Cardiac fibroblast (primary cell): Measurements from ENCODE around the gene ASZ1.

ENCODE experiments used
- DNase-seq, 2 donors: peaks; one replicate each; pipeline versions ENCODE4 v3.0.0 to v3.0.0-alpha.2; 2010; ENCODE audit warnings: low read depth in 2 of 2
- H3K4me3 ChIP-seq, 2 donors: replicated peaks in 1 of 2; 1 replicate in 1 of 2; 2 replicates in 1 of 2; pipeline ENCODE4 v1.5.1; 2011; ENCODE audit warnings: low read depth in 2 of 2, low read length in 2 of 2, mild to moderate bottlenecking in 2 of 2, moderate library complexity in 1 of 2
- TF ChIP-seq, protein P1 (sequence below): IDR thresholded peaks from one replicate; pipeline ENCODE4 v1.5.1; 2011; ENCODE audit warnings: low read depth, mild to moderate bottlenecking, low read length, inconsistent platforms

ASZ1 gene

DNA sequence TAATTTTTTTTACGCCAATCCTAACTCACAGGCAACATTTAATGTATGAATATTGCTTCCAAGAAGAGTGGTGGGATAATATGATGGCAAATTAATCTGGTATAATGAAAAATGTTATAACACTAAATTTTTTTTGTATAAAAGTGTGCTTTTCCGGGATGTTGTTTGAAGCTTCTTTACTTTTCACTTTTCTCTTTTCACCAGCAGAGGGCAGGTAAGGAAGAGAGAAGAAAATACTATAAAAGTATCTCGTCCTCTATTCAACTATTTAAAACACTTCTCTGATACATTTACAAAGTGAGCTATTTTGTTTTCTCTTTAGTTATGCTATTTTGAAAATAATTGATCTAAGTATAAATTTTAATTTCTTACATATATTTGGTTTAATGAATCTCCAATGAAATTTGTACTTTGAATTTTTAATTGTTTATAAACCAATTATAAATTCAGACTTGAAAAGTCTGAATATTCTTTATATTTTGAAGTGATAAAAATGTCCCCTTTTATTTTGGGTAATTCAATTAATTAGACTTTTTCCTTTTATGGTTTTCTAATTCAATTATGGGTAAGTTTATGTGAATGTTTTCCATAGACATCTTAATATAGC is 31.8 kb upstream of the ASZ1 start:
- DNase-seq = peak; percentile 56 to 57
- no peak overlapping the region for H3K4me3 ChIP-seq
- TF ChIP-seq, protein P1, sequence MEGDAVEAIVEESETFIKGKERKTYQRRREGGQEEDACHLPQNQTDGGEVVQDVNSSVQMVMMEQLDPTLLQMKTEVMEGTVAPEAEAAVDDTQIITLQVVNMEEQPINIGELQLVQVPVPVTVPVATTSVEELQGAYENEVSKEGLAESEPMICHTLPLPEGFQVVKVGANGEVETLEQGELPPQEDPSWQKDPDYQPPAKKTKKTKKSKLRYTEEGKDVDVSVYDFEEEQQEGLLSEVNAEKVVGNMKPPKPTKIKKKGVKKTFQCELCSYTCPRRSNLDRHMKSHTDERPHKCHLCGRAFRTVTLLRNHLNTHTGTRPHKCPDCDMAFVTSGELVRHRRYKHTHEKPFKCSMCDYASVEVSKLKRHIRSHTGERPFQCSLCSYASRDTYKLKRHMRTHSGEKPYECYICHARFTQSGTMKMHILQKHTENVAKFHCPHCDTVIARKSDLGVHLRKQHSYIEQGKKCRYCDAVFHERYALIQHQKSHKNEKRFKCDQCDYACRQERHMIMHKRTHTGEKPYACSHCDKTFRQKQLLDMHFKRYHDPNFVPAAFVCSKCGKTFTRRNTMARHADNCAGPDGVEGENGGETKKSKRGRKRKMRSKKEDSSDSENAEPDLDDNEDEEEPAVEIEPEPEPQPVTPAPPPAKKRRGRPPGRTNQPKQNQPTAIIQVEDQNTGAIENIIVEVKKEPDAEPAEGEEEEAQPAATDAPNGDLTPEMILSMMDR = peak; percentile 60

DNA sequence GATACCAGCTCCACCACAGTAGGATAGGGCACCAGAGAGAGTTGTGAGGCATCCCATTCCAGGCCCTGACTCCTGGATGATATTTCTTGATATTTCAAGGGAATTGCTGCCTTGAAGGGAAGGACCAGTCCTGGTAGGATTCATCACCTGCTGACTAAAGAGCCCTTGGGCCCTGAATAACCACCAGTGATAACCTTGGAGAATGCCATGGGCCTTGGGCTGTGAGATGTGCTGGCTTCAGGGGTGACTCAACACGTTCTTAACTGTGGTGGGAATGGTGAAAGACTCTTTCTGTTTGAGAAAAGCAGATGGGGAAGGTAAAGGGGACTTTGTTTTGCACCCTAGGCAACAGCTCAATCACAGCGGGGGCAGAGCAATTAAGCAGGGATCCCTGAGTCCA is 21.4 kb upstream of the ASZ1 start:
- TF ChIP-seq, protein P1 = no peak
- no peak overlapping the region for H3K4me3 ChIP-seq
- no peak for DNase-seq

DNA sequence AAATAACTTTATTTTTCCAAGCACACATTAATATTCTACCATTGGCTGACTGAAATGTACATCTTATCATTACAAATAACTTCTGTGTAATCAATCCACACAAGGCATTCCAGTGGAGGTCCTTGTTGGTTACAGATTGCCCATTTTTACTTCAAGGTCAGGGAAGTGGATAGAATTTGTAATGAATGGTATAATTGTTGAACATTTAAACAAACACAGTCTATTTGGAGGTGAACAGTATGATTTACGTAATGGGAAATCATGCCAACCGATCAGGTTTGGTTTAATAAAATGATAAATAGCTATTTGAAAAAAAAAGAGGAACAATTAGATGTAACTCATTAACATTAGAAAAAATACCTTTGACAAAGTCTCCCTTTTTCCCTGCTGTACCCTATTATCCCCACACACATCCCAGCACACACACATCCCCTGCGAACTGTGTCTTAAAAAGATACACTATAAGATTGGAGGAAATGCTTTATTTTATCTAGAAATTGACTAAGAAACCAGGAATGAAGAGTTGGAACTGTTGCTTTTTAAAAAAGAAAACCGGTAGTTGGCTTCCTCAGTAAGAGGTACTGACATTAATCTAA is 19.0 kb upstream of the ASZ1 start:
- H3K4me3 ChIP-seq = no peak overlapping the region
- no peak for DNase-seq
- TF ChIP-seq, protein P1 = no peak

DNA sequence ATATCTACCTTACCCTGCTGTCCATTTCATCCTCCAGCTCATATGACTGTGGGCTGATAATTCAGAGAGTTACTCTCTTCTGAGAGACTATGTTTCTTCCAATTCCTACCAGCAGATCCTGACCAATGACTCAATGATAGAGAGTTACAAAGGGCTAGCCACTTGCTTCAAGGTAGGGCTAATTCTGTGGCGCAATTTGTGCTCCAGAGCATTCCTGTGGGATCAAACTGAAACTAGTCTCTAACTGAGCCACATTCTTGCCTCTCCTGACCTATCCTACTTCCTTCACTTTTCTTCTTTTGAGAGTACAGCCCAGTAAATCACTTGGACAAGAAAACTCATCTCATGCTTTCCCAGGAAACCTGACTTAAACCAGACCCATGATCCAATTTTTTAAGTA is 17.9 kb upstream of the ASZ1 start:
- TF ChIP-seq, protein P1 = no peak
- no peak for DNase-seq

DNA sequence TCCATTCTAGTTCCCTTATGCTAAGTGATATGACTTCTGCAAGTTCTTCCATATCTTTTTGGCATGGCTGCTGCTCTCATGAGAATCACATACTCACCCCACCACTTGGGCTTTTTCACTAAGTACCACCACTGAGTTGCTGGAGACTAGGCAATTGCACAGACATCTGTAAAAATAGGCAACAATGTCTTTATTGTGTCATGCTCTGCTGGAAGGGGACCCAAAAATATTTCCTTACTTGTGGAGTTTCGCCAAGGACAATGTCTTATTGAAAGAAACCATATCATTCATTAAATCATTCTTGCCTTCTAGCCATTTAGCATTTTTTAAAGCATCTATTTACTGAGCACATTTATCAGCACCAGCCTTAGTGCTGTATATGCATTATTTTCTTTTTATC is 17.4 kb upstream of the ASZ1 start:
- no peak overlapping the region for H3K4me3 ChIP-seq
- TF ChIP-seq, protein P1 = no peak
- DNase-seq = no peak

More for the DNA sequence above, 17.9 kb upstream of the ASZ1 start:
- no peak overlapping the region for H3K4me3 ChIP-seq

DNA sequence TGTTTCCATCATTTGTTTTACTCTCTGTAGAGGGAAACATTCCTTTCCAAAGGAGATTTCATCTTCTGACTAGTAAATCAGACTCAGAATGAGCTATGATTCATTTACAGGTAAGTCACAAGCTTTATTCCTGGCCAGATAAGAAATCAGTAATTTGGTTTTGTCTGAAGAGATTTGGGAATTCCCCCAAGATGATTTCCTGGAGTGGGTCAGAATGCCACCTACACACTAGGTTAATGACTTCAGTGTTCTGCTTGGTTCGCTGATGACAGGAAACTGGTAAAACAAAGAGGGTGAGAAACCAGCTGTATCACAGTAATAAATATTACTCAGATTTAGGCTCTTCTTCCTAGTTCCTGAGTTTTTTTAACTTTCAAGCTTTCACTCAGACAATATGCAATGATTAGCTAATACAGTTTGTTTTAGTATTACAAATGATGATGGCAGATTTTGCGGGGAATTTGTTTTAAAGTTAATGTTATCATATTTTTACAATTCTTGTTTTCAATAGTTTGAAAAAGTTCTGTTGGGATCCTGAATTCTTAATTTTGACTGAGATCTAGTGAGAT is 8.3 kb upstream of the ASZ1 start:
- no peak for DNase-seq
- TF ChIP-seq, protein P1 = no peak

More for the DNA sequence above, 8.3 kb upstream of the ASZ1 start:
- H3K4me3 ChIP-seq = no peak overlapping the region
